HG03571 (cell line): ENCODE measurements around the gene EPYC.

ENCODE experiments used
- ATAC-seq: cut with Tn5 transposase; IDR thresholded peaks from one replicate; pipeline ENCODE4 v1.9.1; 2021; ENCODE audit not compliant: unreplicated experiment

EPYC gene

DNA sequence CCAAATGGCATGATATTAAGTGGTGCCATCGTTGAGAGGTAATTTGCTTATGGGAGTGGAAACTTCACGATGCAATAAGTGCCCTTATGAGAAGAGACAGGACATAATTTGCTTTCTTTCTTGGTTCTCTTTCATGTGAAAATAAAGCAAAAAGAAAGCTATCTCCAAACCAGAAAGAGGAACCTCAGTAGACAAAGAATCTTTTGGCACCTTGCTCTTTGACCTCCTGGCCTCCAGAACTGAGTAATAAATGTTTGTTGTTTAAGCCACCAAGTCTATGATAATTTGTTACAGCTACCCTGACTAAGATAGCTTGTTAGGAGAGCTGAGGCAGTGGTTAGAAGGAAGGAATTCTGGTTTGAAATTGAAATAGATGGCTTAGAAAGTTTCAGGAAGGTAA is 89.4 kb downstream of the EPYC start:
- ATAC-seq: no peak
